ENCODE measurements around the gene IMPG2.

Gene IMPG2

DNA sequence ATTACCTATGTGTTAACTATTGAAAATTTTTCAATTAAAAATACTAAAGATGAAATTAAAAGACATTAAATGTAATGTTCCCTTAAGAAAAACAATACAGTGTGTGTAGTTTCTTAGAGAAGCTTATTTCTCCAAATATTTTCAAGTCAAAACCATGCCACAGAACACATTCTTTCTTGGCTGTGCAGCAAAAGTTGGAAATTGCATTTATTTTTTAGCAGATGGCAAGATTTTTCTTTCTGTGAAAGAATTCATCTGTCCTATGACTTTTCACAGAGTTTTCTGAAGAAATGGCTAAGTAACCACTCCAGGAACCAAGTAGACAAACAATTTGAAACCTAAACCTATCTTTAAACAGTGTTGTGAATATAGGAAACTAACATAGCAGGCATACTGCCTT is 47.2 kb downstream of the IMPG2 start:
- no peak for DNase-seq

DNA sequence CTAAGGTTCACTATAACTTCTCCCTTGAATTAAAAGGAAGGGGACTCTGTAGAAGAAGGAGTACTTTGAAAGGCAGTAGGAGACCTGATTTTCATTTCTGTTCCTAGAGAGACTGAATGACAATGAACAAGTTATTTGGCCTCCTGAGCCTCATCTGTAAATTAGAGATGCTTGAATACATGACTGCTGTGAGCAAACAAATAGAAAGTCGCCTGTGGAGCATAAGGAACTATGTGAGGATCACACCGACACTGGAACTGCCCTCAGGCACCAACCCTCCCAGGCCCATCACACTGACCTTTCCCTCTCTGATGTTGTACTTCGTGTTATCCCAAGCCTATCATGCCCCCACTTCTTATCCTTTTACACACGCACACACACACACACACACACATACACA is 48.6 kb downstream of the IMPG2 start:
- DNase-seq: no peak

DNA sequence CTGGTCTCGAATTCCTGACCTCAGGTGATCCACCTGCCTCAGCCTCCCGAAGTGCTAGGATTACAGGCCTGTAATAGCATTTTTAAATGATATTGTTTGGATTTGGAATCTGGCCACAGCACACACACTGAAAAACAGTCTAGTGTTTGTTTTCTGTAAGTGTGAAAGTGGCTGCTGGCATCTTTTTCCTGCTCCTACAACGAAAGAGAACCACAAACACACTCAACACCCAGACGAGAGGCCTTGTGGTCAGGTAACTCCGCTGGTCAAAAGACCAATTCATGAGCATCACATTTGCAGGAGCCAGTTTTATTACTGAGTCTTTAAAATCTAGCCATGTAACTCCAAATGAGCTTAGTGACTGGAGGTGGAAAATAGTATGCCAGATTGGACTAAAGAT is 50.2 kb downstream of the IMPG2 start:
- no peak for DNase-seq

DNA sequence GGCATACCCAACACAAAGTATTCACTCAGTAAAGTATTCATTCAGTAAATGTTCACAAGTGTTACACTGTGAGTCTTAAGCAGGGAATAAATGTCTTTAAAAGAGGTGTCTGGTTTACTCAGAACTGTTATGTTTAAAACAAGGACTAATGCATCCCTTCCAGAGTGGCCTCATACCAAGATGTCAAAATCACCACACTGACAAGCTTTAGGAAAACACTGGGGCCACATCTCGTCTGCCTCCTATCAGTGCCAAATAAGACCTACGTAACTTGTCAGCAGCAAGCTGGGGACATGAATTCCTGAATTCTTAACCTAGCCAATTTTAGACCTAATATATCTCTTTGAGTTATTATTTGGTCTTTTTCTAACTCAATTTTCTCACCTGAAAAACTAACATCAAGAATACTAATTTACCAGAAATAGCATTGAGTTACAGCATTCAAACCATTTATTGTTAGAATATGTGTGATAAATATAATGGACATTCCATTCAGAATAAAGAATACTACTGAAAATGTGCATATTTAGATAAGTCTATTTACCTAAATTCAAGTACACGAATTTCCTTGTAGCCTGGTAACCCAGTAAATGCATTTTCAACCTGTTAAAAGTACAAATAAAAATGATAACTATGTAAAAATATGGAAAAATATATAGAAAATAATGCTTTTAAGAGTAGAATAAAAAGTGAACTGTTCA is 51.3 kb downstream of the IMPG2 start:
- no peak for DNase-seq

DNA sequence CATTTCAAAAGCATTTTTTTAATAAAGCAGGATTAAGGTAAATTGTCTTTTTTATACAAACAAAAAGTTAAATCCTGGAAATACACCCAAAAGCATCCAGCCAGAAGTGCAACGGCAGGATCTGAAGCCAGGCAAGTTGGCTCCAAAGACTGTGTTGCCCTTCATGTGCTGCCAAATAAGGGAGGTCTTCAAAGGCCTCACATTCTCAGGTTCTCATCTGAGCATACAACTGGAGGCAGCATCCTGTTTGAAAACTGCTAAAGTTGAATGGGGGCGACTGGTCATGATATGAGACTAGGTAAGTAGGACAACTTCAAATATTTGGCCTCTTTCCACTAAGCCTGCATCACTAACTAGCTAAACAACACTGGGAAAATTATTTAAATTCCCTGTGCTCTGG is 52.2 kb downstream of the IMPG2 start:
- DNase-seq: no peak

DNA sequence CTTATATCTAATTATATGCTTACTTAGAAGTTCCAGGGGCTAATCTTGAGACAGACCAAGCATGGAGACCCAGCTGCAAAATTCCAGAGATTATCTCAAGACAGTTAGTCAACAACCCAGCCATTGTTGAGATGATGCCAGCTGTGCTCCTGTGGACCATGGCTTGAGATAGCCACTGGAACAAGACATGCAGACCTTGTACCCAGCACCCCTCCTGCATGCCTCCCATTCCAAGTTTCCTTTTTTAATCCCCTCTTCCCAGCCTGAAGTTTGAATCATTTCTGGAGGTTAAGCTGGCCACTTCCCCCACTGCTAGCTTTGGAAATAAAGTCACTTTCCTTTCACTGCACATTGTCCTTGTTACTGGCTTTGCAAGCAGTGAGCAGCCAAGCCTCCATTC is 53.8 kb downstream of the IMPG2 start:
- no peak for DNase-seq

DNA sequence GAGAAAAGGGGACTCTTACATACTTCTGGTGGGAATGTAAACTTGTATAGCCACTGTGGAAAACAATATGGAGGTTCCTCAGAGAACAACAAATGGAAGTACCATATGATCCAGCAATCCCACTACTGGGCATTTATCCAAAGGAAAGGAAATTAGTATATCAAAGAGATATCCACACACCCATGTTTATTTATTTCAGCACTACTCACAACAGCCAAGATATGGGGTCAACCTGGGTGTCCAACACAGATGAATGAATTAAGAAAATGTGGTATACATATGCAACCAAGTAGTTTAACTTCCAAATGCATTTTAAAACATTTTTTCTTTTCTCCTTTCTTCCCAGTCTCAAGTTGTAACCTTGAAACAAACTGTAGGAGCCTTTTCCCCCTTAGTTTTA is 54.3 kb downstream of the IMPG2 start:
- no peak for DNase-seq

DNA sequence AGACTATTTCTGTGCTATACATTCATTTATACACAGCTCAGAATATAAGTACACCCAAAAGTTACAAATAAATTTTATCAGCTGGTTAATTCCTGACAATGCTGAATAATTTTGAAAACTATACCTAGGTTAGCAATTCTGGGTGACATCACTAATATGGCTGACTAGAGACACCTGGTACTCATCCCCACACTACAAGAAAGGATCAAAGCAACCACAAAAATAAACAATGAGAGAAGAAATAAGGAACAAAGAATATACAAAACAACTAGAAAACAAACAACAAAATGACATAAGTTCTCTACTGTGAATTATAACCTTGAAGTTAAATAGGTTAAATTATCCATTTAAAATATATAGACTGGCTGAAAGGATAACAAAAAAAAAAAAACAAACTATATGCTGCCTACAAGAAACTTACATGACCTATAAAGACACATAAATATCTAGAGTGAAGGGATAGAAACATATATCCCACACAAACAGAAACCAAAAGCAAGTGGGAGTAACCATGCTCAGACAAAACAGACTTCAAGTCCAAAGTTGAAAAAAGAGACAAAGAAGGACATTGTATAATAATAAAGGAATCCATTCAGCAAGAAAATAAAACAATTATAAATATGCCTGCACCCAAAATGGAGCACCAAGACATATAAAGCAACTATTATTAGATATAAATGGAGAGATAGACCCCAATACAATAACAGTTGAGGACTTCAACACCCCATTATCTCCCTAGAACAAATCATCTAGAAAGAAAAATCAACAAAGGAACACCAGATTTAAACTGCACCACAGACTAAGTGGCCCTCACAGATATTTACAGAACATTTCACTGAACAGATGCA is 57.8 kb downstream of the IMPG2 start:
- DNase-seq: no peak

DNA sequence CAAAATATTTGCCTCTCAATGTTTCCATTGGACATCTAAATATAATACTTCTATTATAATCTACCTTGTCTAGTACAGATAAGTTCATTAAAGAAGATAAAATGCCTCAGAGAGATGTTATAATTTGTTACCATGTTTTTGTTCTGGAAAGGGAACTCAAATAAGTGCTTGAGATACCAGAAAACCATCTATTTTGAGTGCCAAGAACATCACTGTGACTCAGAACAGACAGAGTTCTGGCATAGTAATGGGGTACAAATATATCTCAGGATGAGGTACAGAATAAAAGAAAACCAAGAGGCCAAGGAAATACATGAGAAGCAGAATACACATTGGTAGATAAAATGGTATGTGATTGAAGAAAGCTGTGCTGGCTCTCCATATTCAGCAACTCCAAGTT is 58.9 kb downstream of the IMPG2 start:
- DNase-seq: no peak

DNA sequence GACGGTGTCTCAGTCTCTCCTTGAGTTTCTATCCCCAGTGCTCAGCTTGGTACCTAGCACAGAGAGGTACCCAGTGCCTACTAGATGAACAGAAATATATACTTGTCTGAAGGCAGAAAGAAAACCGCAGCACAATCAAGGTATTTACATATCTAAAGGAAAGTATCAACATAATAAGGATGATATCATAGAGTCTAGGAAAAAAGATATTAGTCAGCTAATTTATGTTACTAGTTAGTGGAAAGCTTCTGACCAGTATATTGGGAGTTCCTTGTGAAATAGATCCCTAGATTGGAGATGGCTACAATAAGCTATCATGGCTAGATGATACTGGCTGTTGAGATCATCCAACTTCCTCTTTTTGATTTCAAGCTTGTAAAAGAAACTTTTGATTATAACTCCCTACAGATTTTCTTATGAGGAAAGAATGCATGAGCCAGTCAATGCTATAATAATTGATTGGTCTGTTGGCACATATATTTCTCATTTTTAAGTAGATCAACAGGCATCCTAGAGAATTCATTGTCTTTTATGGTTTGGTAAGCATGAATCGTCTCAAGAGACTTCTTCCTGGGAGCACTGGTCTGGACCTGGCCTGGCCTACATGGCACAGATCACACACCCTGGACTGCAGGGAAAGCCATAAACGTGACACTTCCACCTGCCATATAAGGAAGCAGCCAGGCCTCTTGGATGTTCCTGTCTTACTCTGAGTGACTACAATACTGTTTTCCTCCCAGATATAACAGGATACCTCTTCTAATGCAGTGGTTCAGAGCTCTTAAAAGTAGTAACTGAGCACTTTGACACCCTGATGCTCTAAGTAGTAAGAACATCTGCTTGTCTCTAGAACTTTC is 60.7 kb downstream of the IMPG2 start:
- no peak for DNase-seq

DNA sequence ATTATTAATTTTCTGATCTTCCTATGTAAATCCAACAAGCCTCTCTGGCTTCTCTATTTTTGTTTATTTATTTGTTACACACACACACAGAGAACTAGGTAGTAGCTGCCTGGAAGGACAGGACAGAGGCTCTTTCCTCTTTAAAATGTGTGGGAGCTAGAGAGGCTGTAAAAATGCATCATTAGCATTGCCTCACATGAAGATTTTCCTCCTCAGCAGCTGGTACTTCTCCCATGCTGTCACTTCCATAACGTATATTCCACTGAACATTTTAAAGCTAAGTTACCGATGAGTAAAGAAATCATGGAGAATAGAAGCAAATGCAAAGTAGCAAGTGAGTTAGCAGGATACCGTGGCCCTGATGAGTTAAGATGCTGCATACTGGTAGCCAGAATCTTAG is 63.9 kb downstream of the IMPG2 start:
- DNase-seq: no peak

DNA sequence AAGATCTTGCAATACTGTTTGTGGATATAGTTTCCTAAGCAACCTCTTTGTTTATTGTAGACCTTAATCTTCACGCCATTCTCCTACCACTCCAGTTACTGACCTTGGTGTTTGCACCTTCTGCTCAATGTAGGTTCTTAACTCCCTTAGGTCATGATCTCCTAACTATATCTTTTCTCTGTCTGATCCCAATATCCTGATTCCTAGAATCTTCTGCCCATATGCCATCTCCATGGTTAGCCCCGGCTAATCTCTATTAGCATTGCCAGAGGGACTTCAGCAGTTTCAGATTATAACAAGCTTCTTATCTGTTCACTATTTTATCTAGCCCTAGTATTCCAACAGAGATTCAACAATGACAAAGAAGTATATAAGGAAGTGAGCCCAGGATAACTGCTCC is 64.9 kb downstream of the IMPG2 start:
- no peak for DNase-seq

DNA sequence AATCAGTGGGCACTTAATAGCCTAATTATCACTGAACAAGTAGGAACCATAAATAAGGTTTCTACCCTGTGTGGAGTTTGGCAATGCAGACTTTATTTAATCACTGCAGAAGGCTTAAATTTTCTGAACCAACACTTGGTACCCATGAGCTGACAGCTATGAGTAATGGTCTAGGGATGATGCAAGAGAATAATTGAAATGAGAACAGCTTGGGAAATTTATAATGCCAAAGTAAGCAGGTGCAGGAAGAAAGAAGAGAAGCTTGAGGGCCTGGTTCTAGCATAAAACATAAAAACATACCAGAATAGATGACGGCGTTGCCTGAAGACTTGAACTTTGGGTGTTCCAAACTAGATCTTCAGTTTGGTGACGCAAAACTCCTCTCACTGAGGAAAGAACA is 67.0 kb downstream of the IMPG2 start:
- no peak for DNase-seq

DNA sequence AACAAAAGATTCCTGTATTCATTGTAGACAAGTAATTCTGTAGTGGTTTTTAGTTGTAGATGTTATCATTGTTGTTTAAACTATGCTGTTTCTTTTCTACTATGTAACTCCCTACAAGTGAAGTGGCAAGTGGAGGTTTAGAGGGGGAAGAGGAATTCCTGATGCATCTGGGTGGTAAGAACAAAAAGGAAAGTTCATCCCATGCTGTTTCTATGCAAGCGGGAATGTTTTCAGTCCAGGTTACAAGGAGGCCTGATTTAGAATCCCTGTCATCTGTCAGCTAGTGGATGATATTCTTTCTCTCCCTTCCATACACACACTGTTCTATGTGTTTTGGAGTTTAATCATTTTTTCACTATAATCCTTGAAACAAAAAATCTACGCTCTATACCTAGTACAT is 67.4 kb downstream of the IMPG2 start:
- no peak for DNase-seq

DNA sequence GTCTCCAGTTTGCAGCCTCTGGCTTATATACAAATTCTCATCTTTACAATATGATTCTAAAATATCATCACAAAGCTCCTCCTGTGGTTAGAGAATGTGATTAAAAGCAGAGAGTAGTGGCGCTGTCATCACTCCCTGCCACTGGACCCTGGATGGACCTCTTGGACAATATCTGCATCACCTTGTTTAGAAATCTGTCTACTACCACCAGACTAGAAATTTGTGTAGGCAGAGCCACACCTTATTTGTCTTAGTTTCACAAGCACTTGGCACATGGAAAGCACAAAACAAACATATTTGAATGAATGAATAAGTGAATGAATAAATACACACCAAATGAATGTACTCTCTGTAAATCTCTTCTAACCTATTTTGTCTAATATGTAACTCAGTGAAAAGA is 68.1 kb downstream of the IMPG2 start:
- no peak for DNase-seq

DNA sequence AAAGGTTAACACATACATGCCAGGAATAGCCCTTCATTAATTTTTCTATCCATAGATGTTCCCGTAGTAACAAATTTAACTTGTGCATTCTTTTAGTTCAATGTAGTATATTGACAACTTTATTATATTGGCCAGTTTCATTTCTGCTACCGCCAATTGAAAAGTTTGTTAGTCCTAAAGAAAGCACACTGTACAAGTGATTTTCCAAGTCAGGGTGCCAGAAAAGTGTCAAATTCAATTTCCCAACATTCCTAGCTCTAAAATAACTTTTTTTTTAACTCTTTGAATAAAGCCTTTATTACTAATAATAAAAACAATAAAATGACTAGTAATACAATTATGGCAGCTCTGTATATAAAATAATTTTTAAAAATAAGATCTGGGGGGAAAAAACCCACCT is 68.9 kb downstream of the IMPG2 start:
- DNase-seq: no peak

DNA sequence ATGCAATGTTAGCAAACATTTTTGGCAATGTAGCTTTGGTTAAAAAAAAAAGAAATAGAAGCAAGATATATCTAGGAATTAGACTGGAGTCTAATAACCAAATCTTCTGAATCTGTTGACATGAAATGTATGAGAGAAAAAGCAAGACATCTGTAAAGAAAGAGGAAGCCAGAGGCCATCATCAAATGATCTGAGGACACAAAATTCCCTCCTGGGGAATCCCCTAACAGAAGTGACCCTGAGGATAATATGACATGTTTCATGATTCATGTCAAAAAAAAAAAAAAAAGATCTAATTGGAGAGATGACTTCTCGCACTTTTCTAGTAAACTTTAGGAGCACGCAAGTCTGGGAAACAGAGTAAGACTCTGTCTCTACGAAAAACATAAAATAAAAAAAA is 70.9 kb downstream of the IMPG2 start:
- DNase-seq: no peak

DNA sequence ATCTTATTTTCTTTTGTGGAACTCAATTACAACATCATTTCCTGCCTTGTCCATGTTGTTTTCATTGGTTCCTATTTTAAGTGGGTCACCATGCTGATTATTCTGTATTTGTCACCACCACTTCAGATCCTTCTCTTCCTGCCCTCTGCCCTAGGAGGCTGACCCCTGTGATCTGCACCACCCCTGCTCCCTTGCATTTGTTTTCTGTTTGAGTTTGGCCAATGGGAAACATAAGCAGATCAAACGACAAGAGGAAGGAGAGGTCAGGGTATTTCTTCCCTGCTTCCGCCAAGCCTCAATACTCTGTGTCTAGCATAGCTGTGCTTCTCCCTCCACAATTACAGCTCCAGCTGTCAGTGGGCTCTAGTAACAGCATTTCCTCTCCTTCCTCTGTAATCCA is 71.6 kb downstream of the IMPG2 start:
- no peak for DNase-seq

DNA sequence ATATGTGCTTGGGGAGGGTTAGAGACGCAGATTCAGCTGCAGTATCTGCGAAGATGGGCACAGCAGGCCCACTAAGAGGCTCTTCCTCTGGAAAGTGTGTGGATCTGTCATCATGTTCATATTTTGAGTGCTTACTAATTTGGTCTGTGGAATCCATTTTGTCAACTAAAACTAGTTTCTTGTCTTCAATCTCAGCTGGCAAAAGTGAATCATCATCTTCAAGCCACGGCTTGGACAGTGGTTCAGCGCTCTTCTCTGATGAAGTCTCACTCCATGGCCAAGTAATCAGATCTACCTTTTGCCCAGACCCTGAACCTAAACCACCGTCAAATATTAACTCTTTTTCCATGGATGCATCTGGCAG is 76.2 kb downstream of the IMPG2 start:
- no peak for DNase-seq

DNA sequence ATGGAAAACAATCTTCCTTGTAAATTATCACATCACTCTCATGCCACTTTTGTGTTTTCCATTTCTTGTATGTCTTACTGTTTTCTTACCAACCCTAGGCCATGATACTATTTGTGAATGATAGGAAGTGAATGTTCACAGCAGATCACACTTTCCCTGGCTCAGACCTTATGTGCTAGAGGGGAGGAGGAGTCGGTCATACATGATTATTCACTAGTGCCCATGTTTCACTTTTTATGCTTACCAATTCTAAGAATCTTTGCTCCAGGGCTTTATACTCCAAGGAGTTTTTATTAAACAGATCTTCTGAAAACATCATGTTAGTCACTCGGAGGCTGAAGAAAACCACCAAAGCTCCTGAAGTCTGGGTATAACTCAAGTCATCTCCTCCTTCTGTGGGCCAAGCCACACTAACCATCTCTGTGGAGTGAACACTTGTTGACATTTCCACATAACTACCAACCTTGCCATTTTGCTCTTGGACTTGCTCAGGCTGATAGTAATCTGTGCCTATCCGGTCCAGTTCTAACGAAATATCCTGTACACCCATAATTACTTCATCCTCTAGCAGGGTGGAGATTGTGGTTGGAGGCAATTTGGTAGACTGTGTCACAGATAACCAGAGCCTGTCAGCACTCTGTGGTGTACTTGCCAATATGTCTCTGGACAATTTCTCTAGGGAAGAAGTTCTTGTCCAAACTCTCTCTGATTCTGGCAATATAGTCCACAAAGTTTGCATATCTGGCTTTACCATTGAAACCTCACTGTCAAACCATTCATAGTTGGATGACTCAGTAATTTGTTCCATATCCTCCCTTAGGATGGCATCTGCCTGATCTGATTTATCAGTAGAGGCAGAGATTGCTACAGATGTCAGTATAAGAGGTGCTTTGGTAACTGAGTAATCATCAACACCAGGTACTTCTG is 76.8 kb downstream of the IMPG2 start:
- no peak for DNase-seq

DNA sequence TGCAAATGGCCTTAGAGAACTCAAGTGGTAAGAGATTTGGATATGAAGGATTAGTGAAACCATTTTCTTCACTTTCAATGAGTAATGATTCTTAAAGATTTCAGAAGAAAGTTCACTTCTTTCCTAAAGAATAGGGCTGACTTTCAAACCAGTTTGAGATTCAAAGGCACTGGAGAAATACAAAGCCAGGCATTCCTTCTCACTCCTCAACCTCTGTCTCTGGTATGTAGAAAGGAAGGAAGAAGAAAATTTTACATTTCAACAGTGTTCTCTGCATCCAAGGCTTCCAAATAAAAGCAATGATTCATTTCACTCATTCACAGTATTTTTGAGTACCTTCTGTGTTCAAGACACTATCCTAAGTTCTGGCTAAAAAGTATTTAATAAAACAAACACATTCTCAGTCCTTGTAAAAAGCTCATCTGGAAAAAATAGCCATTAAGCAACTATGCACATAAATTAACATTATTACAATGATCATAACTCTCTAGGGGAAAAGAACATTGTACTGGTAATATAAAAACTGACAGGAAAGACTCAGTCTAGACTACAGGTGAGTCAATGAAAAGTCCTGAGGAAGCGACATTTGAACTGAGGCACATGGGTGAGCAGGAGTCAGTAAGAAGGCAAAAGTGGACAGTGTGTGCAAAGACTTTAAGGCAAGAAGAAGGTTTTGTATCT is 79.5 kb downstream of the IMPG2 start:
- no peak for DNase-seq

DNA sequence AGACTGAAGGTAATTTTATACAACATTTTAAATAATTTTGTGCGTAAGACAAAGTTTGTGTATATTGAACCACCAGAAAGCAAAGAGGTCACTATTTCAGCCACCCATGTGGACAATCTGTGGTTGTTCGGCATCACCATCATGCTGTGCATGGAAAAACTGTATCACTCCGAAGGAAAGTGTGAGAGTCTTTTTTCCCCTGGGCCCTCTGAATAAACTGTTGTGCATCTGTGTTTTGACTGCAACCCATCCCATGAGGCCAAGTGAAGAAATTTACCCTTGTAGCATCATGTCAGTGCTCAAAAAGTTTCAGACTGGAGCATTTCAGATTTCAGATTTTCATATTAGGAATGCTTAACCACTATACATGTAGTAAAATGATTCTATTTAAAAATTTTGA is 85.3 kb downstream of the IMPG2 start:
- DNase-seq: no peak
